ENCODE measurements around the gene MYCBP.

DNA sequence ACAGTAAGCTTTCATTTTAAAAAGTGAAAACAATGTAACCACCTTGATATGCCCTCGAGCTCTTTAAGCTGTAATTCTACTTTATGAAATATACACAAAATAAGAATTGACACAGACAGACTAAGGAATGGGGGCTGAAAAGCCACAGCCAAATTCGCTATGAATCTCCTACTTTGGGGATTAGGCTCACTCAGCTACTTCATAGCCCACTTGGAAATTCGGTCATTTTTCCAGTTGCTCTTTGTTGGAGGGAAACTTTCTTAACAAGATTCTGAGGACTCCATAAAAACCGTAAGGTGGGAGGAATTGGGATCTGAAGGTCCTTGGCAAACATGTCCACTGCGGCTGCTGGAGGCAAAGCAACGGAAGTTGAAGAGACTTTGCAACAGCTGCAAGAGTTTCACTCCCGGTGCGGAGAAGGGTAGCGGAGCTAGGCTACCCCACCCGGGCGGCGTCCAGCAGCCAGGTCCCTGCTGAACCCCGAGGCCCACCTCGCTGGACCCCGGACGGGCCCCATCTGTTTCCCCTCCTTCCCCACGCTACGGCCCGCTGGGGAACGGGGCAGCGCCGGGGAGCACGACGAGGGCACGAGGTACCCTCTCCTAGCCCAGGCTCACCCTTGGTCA is 634 bp downstream of the MYCBP start:
- no peak for TF ChIP-seq ZNF48 (tag by site-specific recombination; IDR thresholded peaks at IDR 0.05)
- TF ChIP-seq, protein P1, sequence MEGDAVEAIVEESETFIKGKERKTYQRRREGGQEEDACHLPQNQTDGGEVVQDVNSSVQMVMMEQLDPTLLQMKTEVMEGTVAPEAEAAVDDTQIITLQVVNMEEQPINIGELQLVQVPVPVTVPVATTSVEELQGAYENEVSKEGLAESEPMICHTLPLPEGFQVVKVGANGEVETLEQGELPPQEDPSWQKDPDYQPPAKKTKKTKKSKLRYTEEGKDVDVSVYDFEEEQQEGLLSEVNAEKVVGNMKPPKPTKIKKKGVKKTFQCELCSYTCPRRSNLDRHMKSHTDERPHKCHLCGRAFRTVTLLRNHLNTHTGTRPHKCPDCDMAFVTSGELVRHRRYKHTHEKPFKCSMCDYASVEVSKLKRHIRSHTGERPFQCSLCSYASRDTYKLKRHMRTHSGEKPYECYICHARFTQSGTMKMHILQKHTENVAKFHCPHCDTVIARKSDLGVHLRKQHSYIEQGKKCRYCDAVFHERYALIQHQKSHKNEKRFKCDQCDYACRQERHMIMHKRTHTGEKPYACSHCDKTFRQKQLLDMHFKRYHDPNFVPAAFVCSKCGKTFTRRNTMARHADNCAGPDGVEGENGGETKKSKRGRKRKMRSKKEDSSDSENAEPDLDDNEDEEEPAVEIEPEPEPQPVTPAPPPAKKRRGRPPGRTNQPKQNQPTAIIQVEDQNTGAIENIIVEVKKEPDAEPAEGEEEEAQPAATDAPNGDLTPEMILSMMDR (tag by site-specific recombination; IDR thresholded peaks at IDR 0.05) = no peak
- TF ChIP-seq ZNF138 (tag by site-specific recombination; IDR thresholded peaks at IDR 0.05; ENCODE audit: borderline replicate concordance) = no peak
- TF ChIP-seq ZNF670 (tag by site-specific recombination; IDR thresholded peaks at IDR 0.05; ENCODE audit: low read depth) = no peak
